H1 (cell line): ENCODE data around the gene CEP72. TPM values are rescaled to one million over a fixed set of nuclear protein-coding genes. Genes with fewer than 3 reads are reported as not detected.

Experiments used
- CTCF ChIA-PET: fragments of 300-600 bp; sonication (Branson Sonifier 250); formaldehyde crosslinking; loops from one replicate; lab custom pipeline; 2021; ENCODE audit not compliant: partially characterized antibody; lab: Charles Lee
- POLR2A ChIA-PET: fragments of 300-600 bp; sonication (Branson Sonifier 250); formaldehyde crosslinking; loops from one replicate; lab custom pipeline; 2021; ENCODE audit warnings: inconsistent platforms; ENCODE audit not compliant: partially characterized antibody; lab: Charles Lee
- DNase-seq, 2 experiments: peaks; one replicate each; pipeline versions ENCODE4 v3.0.0 to v3.0.0-alpha.2; 2010 to 2022; ENCODE audit warnings: low spot score in 2 of 2, low read depth in 1 of 2, mixed read lengths in 1 of 2
- FAIRE-seq: peaks from 2 replicates; lab custom pipeline; 2011; peaks lifted over from hg19 to GRCh38; lab: Jason Lieb, UNC
- H2AFZ ChIP-seq: 2 replicates; pipeline ENCODE4 v1.8.1; 2012; ENCODE audit warnings: low read length, inconsistent platforms
- H2AK5ac ChIP-seq: 2 replicates; pipeline ENCODE4 v1.6.1; 2013; ENCODE audit warnings: low read depth, low read length
- H2BK120ac ChIP-seq: replicated peaks from 2 replicates; pipeline ENCODE3; 2013; ENCODE audit warnings: low read depth, low read length, inconsistent platforms
- H2BK12ac ChIP-seq: 2 replicates; pipeline ENCODE4 v1.6.1; 2013; ENCODE audit warnings: low read depth, low read length
- H2BK15ac ChIP-seq: 2 replicates; pipeline ENCODE4 v1.6.1; 2013; ENCODE audit warnings: low read length
- H2BK20ac ChIP-seq: 2 replicates; pipeline ENCODE4 v1.6.1; 2013; ENCODE audit warnings: low read length
- H2BK5ac ChIP-seq: 2 replicates; pipeline ENCODE4 v1.6.1; 2013; ENCODE audit warnings: low read depth, low read length
- H3K14ac ChIP-seq: 2 replicates; pipeline ENCODE4 v1.6.1; 2013; ENCODE audit warnings: inconsistent platforms; ENCODE audit not compliant: insufficient read length
- H3K18ac ChIP-seq: 2 replicates; pipeline ENCODE4 v1.6.1; 2013; ENCODE audit warnings: low read length; ENCODE audit errors: extremely low read depth
- H3K23ac ChIP-seq: 2 replicates; pipeline ENCODE4 v1.6.1; 2013; ENCODE audit warnings: inconsistent platforms; ENCODE audit not compliant: insufficient read length
- H3K23me2 ChIP-seq: 2 replicates; pipeline ENCODE4 v1.6.1; 2013; ENCODE audit warnings: low read depth, low read length
- H3K27ac ChIP-seq: 2 replicates; pipeline ENCODE4 v1.6.1; 2011; ENCODE audit warnings: low read depth, low read length, inconsistent platforms
- H3K27me3 ChIP-seq, 4 experiments: replicated peaks in 1 of 4; 1 replicate in 1 of 4; 2 replicates in 3 of 4; pipeline versions ENCODE4 v1.6.1 to v1.8.1; 2011 to 2013; ENCODE audit warnings: low read length in 3 of 4, mild to moderate bottlenecking in 3 of 4, inconsistent platforms in 2 of 4, mixed read lengths in 2 of 4, moderate library complexity in 1 of 4; ENCODE audit not compliant: control insufficient read depth in 3 of 4, insufficient read depth in 3 of 4; ENCODE audit errors: extremely low read depth in 1 of 4
- H3K36me3 ChIP-seq, 4 experiments: 2 replicates each; pipeline versions ENCODE4 v1.6.1 to v1.8.1; 2011 to 2013; ENCODE audit warnings: mild to moderate bottlenecking in 4 of 4, low read length in 3 of 4, moderate library complexity in 2 of 4, control low read depth in 1 of 4, inconsistent platforms in 1 of 4; ENCODE audit not compliant: insufficient read depth in 4 of 4, control insufficient read depth in 2 of 4
- H3K4ac ChIP-seq: replicated peaks from 2 replicates; pipeline ENCODE3; 2013; ENCODE audit warnings: low read length, low read depth, mixed read lengths, inconsistent platforms; ENCODE audit not compliant: insufficient read length
- H3K4me1 ChIP-seq, 4 experiments: replicated peaks in 1 of 4; 1 replicate in 1 of 4; 2 replicates in 3 of 4; pipeline versions ENCODE4 v1.6.1 to v1.8.1; 2011 to 2013; ENCODE audit warnings: low read length in 3 of 4, inconsistent platforms in 2 of 4, mixed read lengths in 1 of 4; ENCODE audit not compliant: insufficient read depth in 4 of 4, control insufficient read depth in 3 of 4
- H3K4me2 ChIP-seq, 2 experiments: 2 replicates each; pipeline versions ENCODE4 v1.6.1 to v1.8.1; 2011 to 2013; ENCODE audit warnings: low read depth in 2 of 2, low read length in 2 of 2, control low read depth in 1 of 2, inconsistent platforms in 1 of 2, mild to moderate bottlenecking in 1 of 2; ENCODE audit not compliant: insufficient read depth in 1 of 2
- H3K4me3 ChIP-seq, 4 experiments: fragments of 200-600, 300-600 bp in 1 of 4; sonication (generic), shearing (Covaris generic), sonication (Bioruptor Twin) in 1 of 4; 2 replicates each; pipeline versions ENCODE4 v1.5.1 to v1.8.1; 2011 to 2016; ENCODE audit warnings: low read length in 4 of 4, low read depth in 3 of 4, control low read depth in 2 of 4, inconsistent platforms in 2 of 4, mild to moderate bottlenecking in 2 of 4, mixed read lengths in 1 of 4, moderate library complexity in 1 of 4; ENCODE audit not compliant: insufficient read depth in 2 of 4; ENCODE audit errors: extremely low read depth in 1 of 4
- H3K56ac ChIP-seq: replicated peaks from 2 replicates; pipeline ENCODE3; 2013; ENCODE audit warnings: low read depth, mild to moderate bottlenecking, mixed read lengths, low read length, inconsistent platforms; ENCODE audit not compliant: insufficient read length
- H3K79me1 ChIP-seq: 2 replicates; pipeline ENCODE4 v1.6.1; 2013; ENCODE audit warnings: low read depth, low read length, control low read depth
- H3K79me2 ChIP-seq, 2 experiments: 2 replicates each; pipeline versions ENCODE4 v1.6.1 to v1.8.1; 2012 to 2013; ENCODE audit warnings: low read length in 2 of 2, mild to moderate bottlenecking in 2 of 2, inconsistent platforms in 1 of 2; ENCODE audit not compliant: insufficient read depth in 2 of 2, control insufficient read depth in 1 of 2
- H3K9ac ChIP-seq, 4 experiments: replicated peaks in 1 of 4; 1 replicate in 1 of 4; 2 replicates in 3 of 4; pipeline versions ENCODE4 v1.6.1 to v1.8.1; 2011 to 2013; ENCODE audit warnings: low read depth in 3 of 4, low read length in 3 of 4, control low read depth in 2 of 4, mild to moderate bottlenecking in 2 of 4, moderate library complexity in 2 of 4, inconsistent platforms in 1 of 4; ENCODE audit errors: extremely low read depth in 1 of 4
- H3K9me3 ChIP-seq, 2 experiments: 2 replicates each; pipeline versions ENCODE4 v1.6.1 to v1.8.1; 2012 to 2013; ENCODE audit warnings: mild to moderate bottlenecking in 2 of 2, moderate library complexity in 2 of 2, control low read depth in 1 of 2, inconsistent platforms in 1 of 2, low read depth in 1 of 2, low read length in 1 of 2, mixed read lengths in 1 of 2; ENCODE audit not compliant: insufficient read depth in 2 of 2
- H4K20me1 ChIP-seq, 2 experiments: replicated peaks in 1 of 2; 2 replicates each; pipeline versions ENCODE3 to v1.8.1; 2011 to 2013; ENCODE audit warnings: inconsistent platforms in 2 of 2, low read length in 2 of 2, mild to moderate bottlenecking in 1 of 2; ENCODE audit not compliant: insufficient read depth in 2 of 2, control insufficient read depth in 1 of 2
- H4K5ac ChIP-seq: 2 replicates; pipeline ENCODE4 v1.6.1; 2013; ENCODE audit warnings: low read length, low read depth, mixed read lengths, inconsistent platforms; ENCODE audit not compliant: insufficient read length
- H4K8ac ChIP-seq: 2 replicates; pipeline ENCODE4 v1.8.0; 2013; ENCODE audit warnings: mild to moderate bottlenecking, moderate library complexity, low read length, inconsistent platforms; ENCODE audit not compliant: insufficient read depth; ENCODE audit errors: extremely low read depth
- H4K91ac ChIP-seq: replicated peaks from 2 replicates; pipeline ENCODE3; 2013; ENCODE audit warnings: low read length, mixed read lengths, inconsistent platforms; ENCODE audit not compliant: insufficient read length
- ASH2L ChIP-seq: fragments of 200-600, 300-600 bp; sonication (generic); IDR thresholded peaks from one replicate; pipeline ENCODE4 v1.7.1; 2017; ENCODE audit warnings: low read length
- CBX5 ChIP-seq: fragments of 300-800, 300-1000 bp; sonication (generic); IDR thresholded peaks from 2 replicates; pipeline ENCODE4 v1.7.1; 2016; ENCODE audit warnings: antibody characterized with exemption, low read length, low read depth
- CBX8 ChIP-seq: fragments of 300-800, 300-1000 bp; sonication (generic); IDR thresholded peaks from 2 replicates; pipeline ENCODE4 v1.7.1; 2016; ENCODE audit warnings: low read depth, low read length, borderline replicate concordance
- CTBP2 ChIP-seq: IDR thresholded peaks from 2 replicates; pipeline ENCODE4 v1.7.0; 2011; ENCODE audit warnings: borderline replicate concordance, mild to moderate bottlenecking, moderate library complexity, mixed read lengths, low read length; ENCODE audit not compliant: insufficient read depth, insufficient read length
- HDAC6 ChIP-seq: IDR thresholded peaks from one replicate; pipeline ENCODE4 v1.7.1; 2012; ENCODE audit warnings: low read depth, mild to moderate bottlenecking, inconsistent platforms, low read length, moderate library complexity
- KDM1A ChIP-seq: fragments of 200-600, 300-600 bp; sonication (generic); IDR thresholded peaks from 2 replicates; pipeline ENCODE4 v1.7.1; 2016; ENCODE audit warnings: mild to moderate bottlenecking, low read length, borderline replicate concordance
- POLR2A ChIP-seq, 2 experiments: IDR thresholded peaks; 1 replicate in 1 of 2; 2 replicates in 1 of 2; pipeline ENCODE4 v1.6.1; 2011; ENCODE audit warnings: low read depth in 2 of 2, low read length in 2 of 2, mild to moderate bottlenecking in 2 of 2; ENCODE audit errors: control extremely low read depth in 1 of 2
- POU5F1 ChIP-seq: IDR thresholded peaks from 2 replicates; pipeline ENCODE4 v1.6.1; 2011; ENCODE audit warnings: low read depth, mild to moderate bottlenecking, low read length, moderate library complexity
- SIRT6 ChIP-seq: IDR thresholded peaks from one replicate; pipeline ENCODE4 v1.7.1; 2012; ENCODE audit warnings: low read length, inconsistent platforms
- SP2 ChIP-seq: IDR thresholded peaks from 2 replicates; pipeline ENCODE4 v1.6.1; 2012; ENCODE audit warnings: mild to moderate bottlenecking, low read length, inconsistent platforms
- SUZ12 ChIP-seq: fragments of 200-600 bp; sonication (generic); IDR thresholded peaks from 2 replicates; pipeline ENCODE4 v1.6.1; 2012; ENCODE audit warnings: mild to moderate bottlenecking, inconsistent platforms, low read length, moderate library complexity, mixed read lengths
- TAF1 ChIP-seq: IDR thresholded peaks from 2 replicates; pipeline ENCODE4 v1.6.1; 2011; ENCODE audit warnings: mild to moderate bottlenecking, low read depth, low read length
- TBP ChIP-seq: IDR thresholded peaks from 2 replicates; pipeline ENCODE4 v1.6.1; 2011; ENCODE audit warnings: low read depth, low read length, improper control_type of control experiment
- YY1 ChIP-seq: IDR thresholded peaks from 2 replicates; pipeline ENCODE4 v1.6.1; 2011; ENCODE audit warnings: low read depth, mild to moderate bottlenecking, low read length
- ZNF274 ChIP-seq: IDR thresholded peaks from 2 replicates; pipeline ENCODE4 v1.7.0; 2012; ENCODE audit warnings: low read length, borderline replicate concordance; ENCODE audit errors: extremely low read depth
- WGBS, 2 experiments: shearing (Covaris generic) in 1 of 2; methylation state at CpG; one replicate each; pipeline versions ENCODE4 v1.1.6 to v1.1.7; 2013 to 2015; ENCODE audit warnings: low lambda C conversion rate in 2 of 2, mixed read lengths in 2 of 2, inconsistent platforms in 1 of 2, low coverage in 1 of 2, missing lambda C conversion rate in 1 of 2; ENCODE audit not compliant: insufficient replicate concordance in 2 of 2, insufficient coverage in 1 of 2, insufficient read length in 1 of 2; ENCODE audit errors: extremely low coverage in 1 of 2, missing lambda C conversion rate in 1 of 2; 5-methylcytosine and 5-hydroxymethylcytosine counted together
- polyA plus RNA-seq, 7 experiments: library from polyadenylated mRNA; depleted of rRNA in 3 of 7; stranded (reverse) in 5 of 7; unstranded in 2 of 7; fragments of >200 nt in 5 of 7; fragments of 200-250 nt in 2 of 7; gene quantifications; 1 replicate in 5 of 7; 2 replicates in 1 of 7; 4 replicates in 1 of 7; pipeline versions ENCODE4 v1.2.1 to v1.2.3, GENCODE V29; 2011 to 2013; ENCODE audit warnings: missing spikeins in 2 of 7, mixed read lengths in 2 of 7
- total RNA-seq: library from RNA; stranded (reverse); fragmentation: NEBNext Ultra II Directional; extraction: Animal tissue kit (Norgen Biotek cat#: 25700); gene quantifications from 2 replicates; pipeline ENCODE4 v1.2.1, GENCODE V29; 2021
- TF ChIP-seq, protein P1 (sequence below): IDR thresholded peaks from 2 replicates; pipeline ENCODE4 v1.6.1; 2012; ENCODE audit warnings: inconsistent platforms

The CEP72 gene
- total and polyA plus RNA-seq, 2 of the 8 experiments (the other 6 are each of a cell fraction or from before 2014, with no cell fraction given): 13.1 to 19.6 TPM

DNA sequence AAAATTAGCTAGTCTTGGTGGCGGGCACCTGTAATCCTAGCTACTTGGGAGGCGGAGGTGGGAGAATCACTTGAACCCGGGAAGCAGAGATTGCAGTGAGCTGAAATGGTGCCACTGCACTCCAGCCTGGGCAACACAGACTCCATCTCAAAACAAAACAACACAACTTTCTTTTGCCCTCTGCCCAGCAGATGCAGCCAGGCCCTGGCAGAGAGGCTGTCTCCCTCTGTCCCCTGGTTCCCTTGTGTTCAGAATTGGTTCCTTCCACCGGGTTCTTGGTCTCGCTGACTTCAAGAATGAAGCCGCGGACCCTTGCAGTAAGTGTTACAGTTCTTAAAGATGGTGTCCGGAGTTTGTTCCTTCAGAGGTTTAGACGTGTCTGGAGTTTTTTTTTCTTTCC is 30.2 kb upstream of the CEP72 start:
- no peak overlapping the region for H3K9ac ChIP-seq
- POLR2A ChIA-PET: no interaction called here
- TF ChIP-seq YY1: no peak
- TF ChIP-seq CBX8: no peak
- no peak for TF ChIP-seq TBP
- no peak for TF ChIP-seq HDAC6
- TF ChIP-seq, protein P1, sequence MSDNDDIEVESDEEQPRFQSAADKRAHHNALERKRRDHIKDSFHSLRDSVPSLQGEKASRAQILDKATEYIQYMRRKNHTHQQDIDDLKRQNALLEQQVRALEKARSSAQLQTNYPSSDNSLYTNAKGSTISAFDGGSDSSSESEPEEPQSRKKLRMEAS: no peak
- no peak for TF ChIP-seq SIRT6
- no peak for TF ChIP-seq POU5F1
- no peak for TF ChIP-seq ZNF274
- TF ChIP-seq TAF1: no peak
- TF ChIP-seq SP2: no peak
- TF ChIP-seq CTBP2: no peak
- TF ChIP-seq KDM1A: no peak
- TF ChIP-seq CBX5: no peak
- TF ChIP-seq ASH2L: no peak
- no peak for TF ChIP-seq POLR2A (IDR thresholded peaks at IDR 0.05; ENCODE audit: control extremely low read depth in 1 of 2, low read depth in 2 of 2, low read length in 2 of 2)
- no peak for TF ChIP-seq SUZ12

More for the DNA sequence above, 30.2 kb upstream of the CEP72 start:
- H2BK12ac ChIP-seq: no peak overlapping the region
- no peak overlapping the region for H3K4me3 ChIP-seq
- no peaks in the 10 kb centered on the region for H3K79me1 ChIP-seq
- H2AFZ ChIP-seq: no peak overlapping the region
- CTCF ChIA-PET: interaction anchor here (0.6 kb wide), 1 partner anchor 70 kb away, joined by 3 read pairs; no protein-coding TSS in a partner anchor
- H2BK120ac ChIP-seq: no peak overlapping the region
- no peak overlapping the region for H2BK20ac ChIP-seq
- no peak overlapping the region for H4K91ac ChIP-seq
- H3K4me2 ChIP-seq: no peak overlapping the region
- H3K14ac ChIP-seq: no peak overlapping the region
- no peak overlapping the region for H4K5ac ChIP-seq
- H4K8ac ChIP-seq: no peak overlapping the region
- no peak overlapping the region for H3K18ac ChIP-seq
- no peaks in the 10 kb centered on the region; a peak in 1 of 4 replicates for H3K9me3 ChIP-seq
- no peak overlapping the region for H3K4ac ChIP-seq
- no peak overlapping the region for H3K56ac ChIP-seq
- H3K23ac ChIP-seq: no peak overlapping the region
- H2AK5ac ChIP-seq: no peak overlapping the region
- H2BK15ac ChIP-seq: no peak overlapping the region
- no peaks in the 10 kb centered on the region for H3K36me3 ChIP-seq
- H3K27me3 ChIP-seq: no peaks in the 10 kb centered on the region
- H3K27ac ChIP-seq: no peak overlapping the region
- peaks cover 0 to 5% (median 2%) of the 10 kb centered on the region in 4 experiments; a peak in 2 of 7 replicates for H3K4me1 ChIP-seq
- 96% methylated on average over 9 of the region's 9 CpGs; no CpG with 5 or more reads in 1 of the 2 experiments for WGBS, 2 experiments
- DNase-seq: no peak
- no peak overlapping the region for H2BK5ac ChIP-seq
- H3K23me2 ChIP-seq: peaks cover 14% of the 10 kb centered on the region; the same call in 1 of the 2 replicates
- no peak for FAIRE-seq
- H3K79me2 ChIP-seq: no peaks in the 10 kb centered on the region
- peaks cover 0 to 1% of the 10 kb centered on the region in 2 experiments for H4K20me1 ChIP-seq
